IMR-90 (cell line): ENCODE measurements around the gene UBE2E2. TPM values are rescaled to one million over a fixed set of nuclear protein-coding genes. Genes with fewer than 3 reads are reported as not detected.

Experiments used
- ATAC-seq: fragments of 200-7000 bp; cut with Tn5 transposase; 2 replicates; pipeline ENCODE4 v1.9.1; 2020; ENCODE audit warnings: low read depth, mild to moderate bottlenecking, moderate library complexity
- BruUV-seq: library from RNA; stranded (reverse); fragments of 400-500 nt; replicated peaks from 2 replicates; lab custom pipeline; 2021; lab: Mats Ljungman, UMichigan
- CTCF ChIA-PET: fragments of 300-600 bp; formaldehyde crosslinking; extraction: SDS; loops from one replicate; lab custom pipeline; 2021; ENCODE audit warnings: antibody characterized with exemption; lab: Yijun Ruan, JAX
- POLR2A ChIA-PET: fragments of 300-600 bp; sonication (Branson Sonifier 250); formaldehyde crosslinking; loops from one replicate; lab custom pipeline; 2022; ENCODE audit warnings: antibody characterized with exemption; ENCODE audit not compliant: unreplicated experiment; lab: Charles Lee
- DNase-seq: peaks from one replicate; pipeline ENCODE4 v3.0.0; 2013
- H2AFZ ChIP-seq: replicated peaks from 2 replicates; pipeline ENCODE3; 2013; ENCODE audit warnings: low read length, mild to moderate bottlenecking; ENCODE audit not compliant: poor library complexity
- H2AK5ac ChIP-seq: 2 replicates; pipeline ENCODE4 v1.6.1; 2013; ENCODE audit warnings: low read depth, low read length, inconsistent platforms
- H2AK9ac ChIP-seq: replicated peaks from 2 replicates; pipeline ENCODE3; 2013; ENCODE audit warnings: mild to moderate bottlenecking, low read depth, low read length, moderate library complexity; ENCODE audit not compliant: poor library complexity
- H2BK120ac ChIP-seq: 2 replicates; pipeline ENCODE4 v1.6.1; 2013; ENCODE audit warnings: low read depth, low read length, inconsistent platforms
- H2BK15ac ChIP-seq: 3 replicates; pipeline ENCODE4 v1.6.1; 2013; ENCODE audit warnings: low read depth, low read length, inconsistent platforms
- H2BK20ac ChIP-seq: 2 replicates; pipeline ENCODE4 v1.6.1; 2013; ENCODE audit warnings: low read depth, mild to moderate bottlenecking, inconsistent platforms, low read length, moderate library complexity
- H2BK5ac ChIP-seq: 2 replicates; pipeline ENCODE4 v1.6.1; 2013; ENCODE audit warnings: mild to moderate bottlenecking, low read depth, low read length, inconsistent platforms; ENCODE audit not compliant: poor library complexity, severe bottlenecking
- H3K14ac ChIP-seq: replicated peaks from 2 replicates; pipeline ENCODE4 v1.6.1; 2013; ENCODE audit warnings: low read depth, low read length, inconsistent platforms
- H3K18ac ChIP-seq: 2 replicates; pipeline ENCODE4 v1.6.1; 2013; ENCODE audit warnings: low read depth, low read length, control low read depth
- H3K23ac ChIP-seq: 2 replicates; pipeline ENCODE4 v1.6.1; 2013; ENCODE audit warnings: low read depth, low read length, inconsistent platforms
- H3K27ac ChIP-seq: 2 replicates; pipeline ENCODE4 v1.5.1; 2013; ENCODE audit warnings: mild to moderate bottlenecking, control low read depth, low read length; ENCODE audit not compliant: insufficient read depth
- H3K27me3 ChIP-seq: 2 replicates; pipeline ENCODE4 v1.6.1; 2013; ENCODE audit warnings: low read length; ENCODE audit not compliant: control insufficient read depth, insufficient read depth
- H3K36me3 ChIP-seq: 2 replicates; pipeline ENCODE4 v1.6.1; 2013; ENCODE audit warnings: low read length, mixed read lengths; ENCODE audit not compliant: control insufficient read depth, insufficient read depth
- H3K4ac ChIP-seq: 2 replicates; pipeline ENCODE4 v1.6.1; 2013; ENCODE audit warnings: low read depth, low read length, inconsistent platforms
- H3K4me1 ChIP-seq: 2 replicates; pipeline ENCODE4 v1.6.1; 2013; ENCODE audit warnings: low read length, mixed read lengths; ENCODE audit not compliant: control insufficient read depth, insufficient read depth
- H3K4me2 ChIP-seq: 2 replicates; pipeline ENCODE4 v1.6.1; 2013; ENCODE audit warnings: low read depth, mild to moderate bottlenecking, control low read depth, low read length, moderate library complexity
- H3K4me3 ChIP-seq: 2 replicates; pipeline ENCODE4 v1.5.1; 2013; ENCODE audit warnings: low read depth, mild to moderate bottlenecking, control low read depth, low read length, moderate library complexity; ENCODE audit not compliant: insufficient read depth
- H3K56ac ChIP-seq: 2 replicates; pipeline ENCODE4 v1.6.1; 2013; ENCODE audit warnings: low read length, inconsistent platforms; ENCODE audit not compliant: insufficient read depth; ENCODE audit errors: extremely low read depth
- H3K79me1 ChIP-seq, 2 experiments: 2 replicates each; pipeline ENCODE4 v1.6.1; 2013; ENCODE audit warnings: low read length in 2 of 2, inconsistent platforms in 1 of 2, low read depth in 1 of 2
- H3K9ac ChIP-seq: 2 replicates; pipeline ENCODE4 v1.6.1; 2013; ENCODE audit warnings: low read depth, low read length, control low read depth
- H3K9me1 ChIP-seq: 2 replicates; pipeline ENCODE4 v1.6.1; 2013; ENCODE audit warnings: low read length, inconsistent platforms; ENCODE audit not compliant: insufficient read depth
- H3K9me3 ChIP-seq: 2 replicates; pipeline ENCODE4 v1.6.1; 2013; ENCODE audit warnings: low read length; ENCODE audit not compliant: control insufficient read depth, insufficient read depth
- H4K20me1 ChIP-seq: 2 replicates; pipeline ENCODE4 v1.6.1; 2013; ENCODE audit warnings: low read length, inconsistent platforms; ENCODE audit not compliant: insufficient read depth
- H4K5ac ChIP-seq: 2 replicates; pipeline ENCODE4 v1.6.1; 2013; ENCODE audit warnings: mild to moderate bottlenecking, low read depth, low read length, control low read depth
- H4K8ac ChIP-seq, 2 experiments: 2 replicates each; pipeline ENCODE4 v1.6.1; 2013; ENCODE audit warnings: low read depth in 2 of 2, low read length in 2 of 2, control low read depth in 1 of 2, inconsistent platforms in 1 of 2
- H4K91ac ChIP-seq: 2 replicates; pipeline ENCODE4 v1.6.1; 2013; ENCODE audit warnings: low read depth, low read length, inconsistent platforms; ENCODE audit not compliant: insufficient read depth
- CEBPB ChIP-seq: IDR thresholded peaks from 2 replicates; pipeline ENCODE4 v1.6.1; 2012; ENCODE audit warnings: low read depth, low read length, improper control_type of control experiment
- CHD1 ChIP-seq: IDR thresholded peaks from 2 replicates; pipeline ENCODE4 v1.6.1; 2012; ENCODE audit warnings: low read depth, low read length, improper control_type of control experiment
- FOS ChIP-seq: fragments of 150-350 bp; IDR thresholded peaks from 2 replicates; pipeline ENCODE4 v1.6.1; 2016; ENCODE audit warnings: low read depth, low read length
- MAFK ChIP-seq: IDR thresholded peaks from 2 replicates; pipeline ENCODE4 v1.6.1; 2012; ENCODE audit warnings: low read depth, low read length, improper control_type of control experiment
- MAZ ChIP-seq: IDR thresholded peaks from 2 replicates; pipeline ENCODE4 v1.6.1; 2012; ENCODE audit warnings: low read depth, mild to moderate bottlenecking, low read length, improper control_type of control experiment, moderate library complexity, borderline replicate concordance
- MXI1 ChIP-seq: IDR thresholded peaks from 2 replicates; pipeline ENCODE4 v1.6.1; 2012; ENCODE audit warnings: low read depth, mild to moderate bottlenecking, low read length, moderate library complexity, borderline replicate concordance
- POLR2A ChIP-seq: IDR thresholded peaks from 2 replicates; pipeline ENCODE4 v1.6.1; 2012; ENCODE audit warnings: mild to moderate bottlenecking, low read depth, low read length
- RAD21 ChIP-seq: IDR thresholded peaks from 2 replicates; pipeline ENCODE4 v1.6.1; 2012; ENCODE audit warnings: low read length, improper control_type of control experiment
- RCOR1 ChIP-seq: IDR thresholded peaks from 2 replicates; pipeline ENCODE4 v1.6.1; 2012; ENCODE audit warnings: mild to moderate bottlenecking, low read length, improper control_type of control experiment; ENCODE audit not compliant: insufficient replicate concordance
- RFX5 ChIP-seq: IDR thresholded peaks from 2 replicates; pipeline ENCODE4 v1.8.0; 2012; ENCODE audit warnings: low read depth, mild to moderate bottlenecking, low read length, moderate library complexity
- SMC3 ChIP-seq: fragments of 150-350 bp; IDR thresholded peaks from 2 replicates; pipeline ENCODE4 v1.6.1; 2016; ENCODE audit warnings: low read depth, mild to moderate bottlenecking, antibody characterized with exemption, low read length, moderate library complexity
- WGBS, 2 experiments: methylation state at CpG; one replicate each; pipeline versions ENCODE4 v1.1.5 to v1.1.7; 2013; ENCODE audit warnings: missing lambda C conversion rate in 2 of 2; ENCODE audit not compliant: insufficient read length in 1 of 2; ENCODE audit errors: extremely low coverage in 2 of 2; 5-methylcytosine and 5-hydroxymethylcytosine counted together
- dilution Hi-C: fragments of 300-500 bp; cut with HindIII; formaldehyde crosslinking; loops from one replicate; pipeline ENCODE4 v1.14.3; 2018; ENCODE audit warnings: low sequenced_read_pairs; ENCODE audit not compliant: unreplicated experiment
- in situ Hi-C: fragments of 300-500 bp; cut with MboI; formaldehyde crosslinking; loops from 3 replicates; pipeline ENCODE4 v1.14.3; 2019; ENCODE audit warnings: low sequenced_read_pairs, inconsistent platforms, mixed read lengths
- intact Hi-C: fragments of 100-400 bp; cut with micrococcal nuclease; formaldehyde crosslinking; loops from 2 replicates; pipeline ENCODE4 v1.10.0; 2022
- polyA plus RNA-seq, 3 experiments: library from polyadenylated mRNA; depleted of rRNA; stranded (reverse); fragments of >200 nt; gene quantifications; 2 replicates each; pipeline ENCODE4 v1.2.3, GENCODE V29; 2012; ENCODE audit warnings: low replicate concordance in 1 of 3
- total RNA-seq: library from RNA; depleted of rRNA; stranded (reverse); fragments of >200 nt; gene quantifications from 2 replicates; pipeline ENCODE4 v1.2.3, GENCODE V29; 2012
- TF ChIP-seq, protein P1 (sequence below): fragments of 150-350 bp; IDR thresholded peaks from 2 replicates; pipeline ENCODE4 v1.6.1; 2017; ENCODE audit warnings: mild to moderate bottlenecking, antibody characterized with exemption, low read length, low read depth
- TF ChIP-seq, protein P2 (sequence below): conservative IDR thresholded peaks from 2 replicates; pipeline ENCODE4 v1.5.1; 2012; ENCODE audit warnings: mild to moderate bottlenecking, low read depth, low read length, improper control_type of control experiment
- TF ChIP-seq, protein P3 (sequence below): fragments of 150-350 bp; IDR thresholded peaks from 2 replicates; pipeline ENCODE4 v1.6.1; 2016; ENCODE audit warnings: low read depth, mild to moderate bottlenecking, low read length, moderate library complexity, borderline replicate concordance

Gene UBE2E2
- total and polyA plus RNA-seq, 2 of the 4 experiments (the other 2 are of a cell fraction) = 18.6 to 32.7 TPM

DNA sequence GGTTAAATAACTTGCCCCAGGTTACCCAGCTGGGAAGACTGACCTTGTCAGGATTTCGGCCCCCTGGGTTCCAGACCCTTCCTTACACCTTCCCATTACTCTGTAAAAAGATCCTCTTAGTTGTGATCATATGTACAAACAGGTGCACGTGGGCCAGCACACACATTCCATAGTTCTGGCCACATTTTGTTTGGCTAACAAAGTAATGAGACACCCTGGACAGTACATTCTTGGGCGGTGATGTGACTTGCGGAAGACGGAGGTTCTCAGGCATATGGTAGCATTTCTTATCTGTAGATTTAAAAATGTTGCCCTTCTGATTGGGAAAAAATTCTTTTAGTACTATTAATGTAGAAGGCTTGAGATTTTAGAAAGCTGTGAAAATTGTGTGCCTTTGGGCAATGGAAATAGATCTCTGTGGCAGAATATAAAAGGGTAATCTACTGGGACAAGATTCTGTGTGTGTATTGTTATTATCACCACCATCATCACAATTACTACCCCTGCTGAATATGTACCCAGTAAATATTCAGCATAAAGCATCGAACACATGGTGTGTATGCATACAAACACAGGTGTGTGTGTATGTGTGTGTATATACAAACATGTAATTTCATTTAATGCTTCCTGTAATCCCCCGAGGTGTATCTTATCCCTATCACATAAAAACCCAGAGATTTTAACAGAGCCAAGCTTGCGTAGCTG lies 397.2 kb downstream of the UBE2E2 start:
- peaks cover 12% of the 10 kb centered on the region for H3K4me1 ChIP-seq
- ChIA-PET POLR2A (no interaction called here), CTCF (no interaction called here)
- in situ Hi-C loops = no loop called here
- H3K18ac ChIP-seq = 0 out of 2 replicates have a peak overlapping the region, but pooled peaks have one; percentile 29
- peaks cover 8% of the 10 kb centered on the region for H3K9me1 ChIP-seq
- peak overlapping the region; percentile 88 for H3K4ac ChIP-seq
- BruUV-seq = no TSS peak
- peak overlapping the region; percentile 10 to 63; a peak in 2 of 4 replicates for H4K8ac ChIP-seq
- WGBS, 2 experiments = 80% methylated on average over 1 of the region's 8 CpGs; no CpG with 5 or more reads in 1 of the 2 experiments
- dilution Hi-C loops = no loop called here
- H2BK120ac ChIP-seq = peak overlapping the region; percentile 93
- H2BK20ac ChIP-seq = peak overlapping the region; percentile 81
- no peak overlapping the region for H3K9ac ChIP-seq
- H3K79me1 ChIP-seq = no peaks in the 10 kb centered on the region; a peak in 1 of 4 replicates
- H3K27me3 ChIP-seq = no peaks in the 10 kb centered on the region
- H3K4me3 ChIP-seq = no peak overlapping the region
- peak overlapping the region; percentile 60 for H2AFZ ChIP-seq
- H3K36me3 ChIP-seq = no peaks in the 10 kb centered on the region
- intact Hi-C loops = loop anchor here (1.0 to 5.0 kb wide), 3 partner anchors 112 to 207 kb away; partner anchors contain the start of gene UBE2E1
- H3K23ac ChIP-seq = peak overlapping the region; percentile 74; the same call in 1 of the 2 replicates
- H4K5ac ChIP-seq = 0 out of 2 replicates have a peak overlapping the region, but pooled peaks have one; percentile 2
- no peaks in the 10 kb centered on the region for H4K20me1 ChIP-seq
- H3K9me3 ChIP-seq = peaks cover 4% of the 10 kb centered on the region; the same call in 1 of the 2 replicates
- H3K14ac ChIP-seq = peak overlapping the region; percentile 90
- peak overlapping the region; percentile 18; the same call in 1 of the 2 replicates for H3K4me2 ChIP-seq
- peak overlapping the region; percentile 75; the same call in 1 of the 3 replicates for H2BK15ac ChIP-seq
- no peak overlapping the region for H3K56ac ChIP-seq
- peak; percentile 96 for DNase-seq
- peak overlapping the region; percentile 76 for H2BK5ac ChIP-seq
- no peak overlapping the region for H3K27ac ChIP-seq
- peak overlapping the region; percentile 80 for H4K91ac ChIP-seq
- peak overlapping the region; percentile 65 for H2AK9ac ChIP-seq
- peak; percentile 95 for ATAC-seq
- peak overlapping the region; percentile 82 for H2AK5ac ChIP-seq
- TF ChIP-seq RCOR1 (no peak), MAFK (no peak), CHD1 (no peak), MAZ (no peak), SMC3 (no peak), MXI1 (peak; percentile 48; the same call in 1 of the 2 replicates), FOS (no peak; the same call in 1 of the 2 replicates), CEBPB (0 out of 2 replicates have a peak, but pooled peaks have one; percentile 28), POLR2A (no peak), RFX5 (no peak), RAD21 (no peak; the same call in 1 of the 2 replicates)
- TF ChIP-seq, protein P1, sequence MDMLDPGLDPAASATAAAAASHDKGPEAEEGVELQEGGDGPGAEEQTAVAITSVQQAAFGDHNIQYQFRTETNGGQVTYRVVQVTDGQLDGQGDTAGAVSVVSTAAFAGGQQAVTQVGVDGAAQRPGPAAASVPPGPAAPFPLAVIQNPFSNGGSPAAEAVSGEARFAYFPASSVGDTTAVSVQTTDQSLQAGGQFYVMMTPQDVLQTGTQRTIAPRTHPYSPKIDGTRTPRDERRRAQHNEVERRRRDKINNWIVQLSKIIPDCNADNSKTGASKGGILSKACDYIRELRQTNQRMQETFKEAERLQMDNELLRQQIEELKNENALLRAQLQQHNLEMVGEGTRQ = peak; percentile 82
- TF ChIP-seq, protein P2, sequence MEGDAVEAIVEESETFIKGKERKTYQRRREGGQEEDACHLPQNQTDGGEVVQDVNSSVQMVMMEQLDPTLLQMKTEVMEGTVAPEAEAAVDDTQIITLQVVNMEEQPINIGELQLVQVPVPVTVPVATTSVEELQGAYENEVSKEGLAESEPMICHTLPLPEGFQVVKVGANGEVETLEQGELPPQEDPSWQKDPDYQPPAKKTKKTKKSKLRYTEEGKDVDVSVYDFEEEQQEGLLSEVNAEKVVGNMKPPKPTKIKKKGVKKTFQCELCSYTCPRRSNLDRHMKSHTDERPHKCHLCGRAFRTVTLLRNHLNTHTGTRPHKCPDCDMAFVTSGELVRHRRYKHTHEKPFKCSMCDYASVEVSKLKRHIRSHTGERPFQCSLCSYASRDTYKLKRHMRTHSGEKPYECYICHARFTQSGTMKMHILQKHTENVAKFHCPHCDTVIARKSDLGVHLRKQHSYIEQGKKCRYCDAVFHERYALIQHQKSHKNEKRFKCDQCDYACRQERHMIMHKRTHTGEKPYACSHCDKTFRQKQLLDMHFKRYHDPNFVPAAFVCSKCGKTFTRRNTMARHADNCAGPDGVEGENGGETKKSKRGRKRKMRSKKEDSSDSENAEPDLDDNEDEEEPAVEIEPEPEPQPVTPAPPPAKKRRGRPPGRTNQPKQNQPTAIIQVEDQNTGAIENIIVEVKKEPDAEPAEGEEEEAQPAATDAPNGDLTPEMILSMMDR = no peak
- TF ChIP-seq, protein P3, sequence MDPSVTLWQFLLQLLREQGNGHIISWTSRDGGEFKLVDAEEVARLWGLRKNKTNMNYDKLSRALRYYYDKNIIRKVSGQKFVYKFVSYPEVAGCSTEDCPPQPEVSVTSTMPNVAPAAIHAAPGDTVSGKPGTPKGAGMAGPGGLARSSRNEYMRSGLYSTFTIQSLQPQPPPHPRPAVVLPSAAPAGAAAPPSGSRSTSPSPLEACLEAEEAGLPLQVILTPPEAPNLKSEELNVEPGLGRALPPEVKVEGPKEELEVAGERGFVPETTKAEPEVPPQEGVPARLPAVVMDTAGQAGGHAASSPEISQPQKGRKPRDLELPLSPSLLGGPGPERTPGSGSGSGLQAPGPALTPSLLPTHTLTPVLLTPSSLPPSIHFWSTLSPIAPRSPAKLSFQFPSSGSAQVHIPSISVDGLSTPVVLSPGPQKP = no peak
